AG09309 (cell line): ENCODE data around the gene DACH1.

Experiments
- DNase-seq: peaks from one replicate; pipeline ENCODE4 v3.0.0-alpha.2; 2010; ENCODE audit warnings: low read depth
- H3K4me3 ChIP-seq: 2 replicates; pipeline ENCODE4 v1.5.1; 2011; ENCODE audit warnings: mild to moderate bottlenecking, low read depth, low read length, moderate library complexity; ENCODE audit not compliant: control insufficient read depth
- TF ChIP-seq, protein P1 (sequence below): IDR thresholded peaks from 2 replicates; pipeline ENCODE4 v1.5.1; 2011; ENCODE audit warnings: mild to moderate bottlenecking, low read depth, low read length, inconsistent platforms; ENCODE audit not compliant: insufficient read depth, control insufficient read depth; ENCODE audit errors: missing control alignments

The DACH1 gene

DNA sequence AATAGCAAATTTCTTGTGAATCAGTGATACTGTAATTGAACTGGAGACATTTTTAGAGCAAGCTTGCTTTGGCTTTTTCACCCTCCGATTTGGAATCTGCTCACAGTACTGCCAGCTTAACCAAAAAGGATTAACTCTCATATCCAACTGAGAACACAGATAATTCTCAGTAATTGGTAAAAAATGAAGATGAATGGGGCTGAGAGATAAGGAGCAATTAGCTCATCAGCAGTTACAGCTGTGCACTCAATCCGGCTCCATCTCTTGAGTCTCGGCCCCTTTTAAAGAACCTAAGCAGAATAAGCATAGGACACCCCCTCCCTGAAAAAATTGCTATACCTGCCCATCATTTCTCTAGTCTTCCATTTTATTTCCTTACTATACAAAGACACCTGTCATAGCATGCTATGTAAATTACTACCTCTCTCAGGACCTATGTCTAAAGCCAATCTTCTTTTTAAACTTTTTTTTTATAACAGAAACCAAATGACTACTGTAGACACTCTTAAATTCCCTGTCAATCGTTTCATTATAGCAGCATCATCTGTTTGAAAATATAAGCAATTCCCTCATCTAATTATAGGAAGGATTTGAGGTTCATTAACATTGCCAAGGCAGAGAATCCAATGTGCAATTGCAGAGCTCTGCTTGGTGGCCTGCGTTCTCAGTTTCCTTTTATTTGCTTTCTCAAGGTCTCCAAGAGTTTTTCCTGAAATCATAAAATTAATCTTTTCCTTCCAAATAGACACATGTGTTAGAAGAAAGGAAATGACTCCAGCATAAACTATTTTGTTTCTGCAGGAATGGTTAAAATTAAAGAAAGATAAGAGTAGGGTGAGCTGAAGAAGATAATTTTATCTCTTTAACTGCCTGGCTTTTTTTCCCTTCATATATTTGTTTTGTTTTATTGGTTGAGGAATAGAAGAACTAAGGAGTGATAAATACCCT lies 242.1 kb downstream of the DACH1 start:
- TF ChIP-seq, protein P1, sequence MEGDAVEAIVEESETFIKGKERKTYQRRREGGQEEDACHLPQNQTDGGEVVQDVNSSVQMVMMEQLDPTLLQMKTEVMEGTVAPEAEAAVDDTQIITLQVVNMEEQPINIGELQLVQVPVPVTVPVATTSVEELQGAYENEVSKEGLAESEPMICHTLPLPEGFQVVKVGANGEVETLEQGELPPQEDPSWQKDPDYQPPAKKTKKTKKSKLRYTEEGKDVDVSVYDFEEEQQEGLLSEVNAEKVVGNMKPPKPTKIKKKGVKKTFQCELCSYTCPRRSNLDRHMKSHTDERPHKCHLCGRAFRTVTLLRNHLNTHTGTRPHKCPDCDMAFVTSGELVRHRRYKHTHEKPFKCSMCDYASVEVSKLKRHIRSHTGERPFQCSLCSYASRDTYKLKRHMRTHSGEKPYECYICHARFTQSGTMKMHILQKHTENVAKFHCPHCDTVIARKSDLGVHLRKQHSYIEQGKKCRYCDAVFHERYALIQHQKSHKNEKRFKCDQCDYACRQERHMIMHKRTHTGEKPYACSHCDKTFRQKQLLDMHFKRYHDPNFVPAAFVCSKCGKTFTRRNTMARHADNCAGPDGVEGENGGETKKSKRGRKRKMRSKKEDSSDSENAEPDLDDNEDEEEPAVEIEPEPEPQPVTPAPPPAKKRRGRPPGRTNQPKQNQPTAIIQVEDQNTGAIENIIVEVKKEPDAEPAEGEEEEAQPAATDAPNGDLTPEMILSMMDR: no peak
- H3K4me3 ChIP-seq: no peak overlapping the region
- DNase-seq: no peak

DNA sequence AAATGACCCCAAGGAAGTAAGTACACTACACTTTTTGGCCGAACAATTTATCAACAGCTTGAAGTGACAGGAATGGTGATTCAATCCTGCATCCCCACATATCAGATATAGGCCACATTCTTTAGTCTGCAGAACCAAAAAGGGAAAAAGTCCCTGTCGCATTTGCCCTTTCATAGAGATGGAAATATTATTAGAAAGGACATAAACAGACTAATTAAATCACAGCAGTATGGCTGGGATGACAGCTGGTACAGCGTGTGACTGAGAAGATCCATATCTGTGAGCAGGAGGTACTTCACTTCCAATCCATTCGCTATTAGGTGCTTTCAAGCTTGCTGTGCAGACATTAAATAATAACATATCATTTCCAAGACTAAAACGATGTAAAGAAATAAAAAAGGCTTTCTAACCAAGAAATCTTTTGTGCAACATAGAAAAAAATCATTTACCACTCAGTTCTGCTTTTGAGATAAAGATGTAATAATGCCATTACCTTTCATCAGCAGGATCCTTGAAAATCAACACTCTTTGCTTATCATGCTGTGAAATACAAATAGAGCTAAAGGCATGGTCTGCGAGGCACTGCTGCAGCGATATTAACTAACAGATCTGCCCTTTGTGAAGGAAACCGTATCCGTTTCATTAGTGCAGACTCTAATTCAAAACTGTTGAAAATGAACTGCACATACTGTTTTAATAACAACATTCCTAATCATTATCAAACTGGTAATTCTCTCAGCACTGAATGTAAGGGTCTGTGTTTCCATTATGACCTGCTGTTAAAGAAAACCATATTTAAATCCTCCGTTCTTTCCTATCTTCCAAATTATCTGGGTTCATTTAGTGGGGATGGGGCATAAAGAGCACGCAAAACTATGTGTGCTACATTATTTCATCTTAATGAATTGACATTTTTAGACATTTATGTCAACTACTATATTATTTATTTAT lies 245.6 kb downstream of the DACH1 start:
- DNase-seq: no peak
- TF ChIP-seq, protein P1: no peak
- H3K4me3 ChIP-seq: no peak overlapping the region

DNA sequence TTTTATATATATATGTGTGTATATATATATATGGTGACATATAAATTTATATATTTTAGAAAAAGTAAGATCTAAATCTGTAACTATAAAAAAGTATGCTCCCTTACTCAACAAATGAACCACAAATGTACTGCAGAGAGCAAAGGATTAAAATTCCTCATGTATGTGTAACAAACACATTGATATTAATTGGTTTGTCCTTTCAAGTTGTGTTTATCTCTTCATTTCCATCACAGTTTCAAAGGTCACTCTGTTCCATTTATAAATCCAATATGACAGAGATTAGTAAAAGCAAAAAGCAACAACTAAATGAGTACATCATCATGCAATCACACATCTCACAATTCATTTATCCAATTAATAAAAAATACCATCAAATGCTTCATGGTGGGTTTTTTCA lies 247.9 kb downstream of the DACH1 start:
- TF ChIP-seq, protein P1: no peak
- no peak for DNase-seq

DNA sequence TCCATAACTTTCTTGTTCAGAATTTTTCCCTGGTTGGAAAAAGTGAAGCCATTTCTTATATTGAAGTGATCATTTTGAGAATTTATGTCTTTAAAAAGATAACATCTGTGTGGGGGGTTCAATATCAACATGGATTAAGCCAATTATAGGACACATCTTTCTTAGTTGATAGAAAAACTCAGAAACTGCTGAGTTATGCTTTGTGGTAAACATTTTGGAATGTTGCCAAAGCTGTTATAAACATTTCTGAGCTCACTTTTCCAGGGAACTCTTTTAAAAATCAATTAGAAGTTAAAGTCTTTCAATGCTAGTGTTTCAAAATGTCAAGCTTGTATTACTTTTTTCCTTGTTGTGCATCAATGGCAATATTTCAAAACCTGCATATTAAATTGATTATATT lies 248.8 kb downstream of the DACH1 start:
- TF ChIP-seq, protein P1: no peak
- H3K4me3 ChIP-seq: no peak overlapping the region
- DNase-seq: no peak

More for the DNA sequence above, 247.9 kb downstream of the DACH1 start:
- H3K4me3 ChIP-seq: no peak overlapping the region

DNA sequence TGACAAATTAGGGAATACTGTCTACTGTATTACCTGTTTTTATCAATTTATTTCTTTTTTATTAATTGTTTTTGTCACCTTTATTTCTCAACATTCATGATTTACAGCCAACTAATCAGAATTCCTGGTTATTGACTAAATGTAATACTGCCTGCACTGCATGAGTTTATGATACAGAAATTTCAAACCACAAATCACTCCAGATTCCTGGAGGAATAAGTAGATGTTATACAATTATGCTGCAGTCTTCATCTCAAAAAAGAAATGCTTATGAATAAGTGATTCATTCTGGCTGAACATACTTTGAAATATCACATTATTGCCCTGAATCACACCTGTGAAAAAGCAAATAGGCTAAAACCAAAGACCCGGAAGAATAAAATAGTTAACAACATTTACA lies 249.7 kb downstream of the DACH1 start:
- no peak overlapping the region for H3K4me3 ChIP-seq
- TF ChIP-seq, protein P1: no peak
- DNase-seq: no peak

DNA sequence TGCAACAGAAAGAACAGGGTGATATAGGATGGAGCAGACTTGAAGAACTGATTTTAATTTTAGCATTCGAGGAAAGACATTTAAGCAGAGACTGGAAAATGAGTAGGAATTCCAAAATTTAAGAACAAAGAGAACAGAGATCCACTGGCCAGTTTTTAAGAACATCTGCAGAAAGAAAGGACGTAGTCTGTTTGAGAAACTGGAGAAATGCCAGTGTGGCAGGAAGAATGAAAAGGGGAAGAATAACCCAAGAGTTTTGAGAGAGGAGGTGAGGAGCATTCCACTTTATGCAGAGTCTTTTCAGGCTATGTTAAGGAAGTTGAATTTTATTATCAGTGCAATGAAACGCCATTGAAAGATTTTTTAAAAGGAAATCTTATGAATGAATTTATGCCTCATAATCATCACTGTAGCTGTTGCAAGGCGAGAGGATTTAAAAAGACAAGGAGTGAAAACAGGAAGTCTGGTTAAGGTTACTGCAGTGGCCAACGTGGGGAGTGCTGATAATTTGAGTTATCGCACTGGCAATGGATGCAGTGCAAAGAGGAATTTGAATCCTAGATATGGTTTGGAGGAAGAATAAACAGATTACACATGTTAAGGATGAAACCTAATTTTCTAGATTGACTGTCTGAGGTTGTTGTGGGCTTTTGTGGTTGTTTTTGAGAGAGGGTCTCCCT lies 253.8 kb downstream of the DACH1 start:
- TF ChIP-seq, protein P1: no peak
- no peak overlapping the region for H3K4me3 ChIP-seq
- DNase-seq: no peak
